NK-92 (cell line): ENCODE data around the gene ALOX12B.
"Not testable (repeated sequence)": the region's sequence is repeated elsewhere in the genome, so short reads cannot be mapped to it uniquely, and the experiment has no call there.

ENCODE experiments used
- DNase-seq: peaks from one replicate; lab custom pipeline; 2025; ENCODE audit not compliant: unreplicated experiment; lab: John Stamatoyannopoulos, UW

ALOX12B gene

DNA sequence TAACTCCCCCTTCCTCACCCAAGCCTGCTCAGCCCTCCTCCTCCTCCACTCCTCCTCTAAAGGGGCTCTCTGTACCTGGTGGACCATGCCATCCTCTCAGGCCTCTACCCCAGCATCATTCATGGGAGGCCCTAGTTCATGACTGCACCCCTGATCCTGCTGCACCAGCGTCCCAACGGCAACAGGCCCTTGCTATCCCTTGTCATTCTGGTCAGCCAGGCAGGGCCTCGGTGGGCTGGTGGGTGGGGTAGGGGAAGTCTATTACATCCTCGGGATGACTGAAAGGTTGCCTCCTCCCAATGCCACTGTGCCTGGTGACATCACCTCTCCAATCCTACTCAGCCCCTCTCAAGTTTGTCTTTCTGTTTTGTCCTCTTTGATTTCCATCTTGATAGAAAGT lies 19.7 kb downstream of the ALOX12B start:
- no peak for DNase-seq

DNA sequence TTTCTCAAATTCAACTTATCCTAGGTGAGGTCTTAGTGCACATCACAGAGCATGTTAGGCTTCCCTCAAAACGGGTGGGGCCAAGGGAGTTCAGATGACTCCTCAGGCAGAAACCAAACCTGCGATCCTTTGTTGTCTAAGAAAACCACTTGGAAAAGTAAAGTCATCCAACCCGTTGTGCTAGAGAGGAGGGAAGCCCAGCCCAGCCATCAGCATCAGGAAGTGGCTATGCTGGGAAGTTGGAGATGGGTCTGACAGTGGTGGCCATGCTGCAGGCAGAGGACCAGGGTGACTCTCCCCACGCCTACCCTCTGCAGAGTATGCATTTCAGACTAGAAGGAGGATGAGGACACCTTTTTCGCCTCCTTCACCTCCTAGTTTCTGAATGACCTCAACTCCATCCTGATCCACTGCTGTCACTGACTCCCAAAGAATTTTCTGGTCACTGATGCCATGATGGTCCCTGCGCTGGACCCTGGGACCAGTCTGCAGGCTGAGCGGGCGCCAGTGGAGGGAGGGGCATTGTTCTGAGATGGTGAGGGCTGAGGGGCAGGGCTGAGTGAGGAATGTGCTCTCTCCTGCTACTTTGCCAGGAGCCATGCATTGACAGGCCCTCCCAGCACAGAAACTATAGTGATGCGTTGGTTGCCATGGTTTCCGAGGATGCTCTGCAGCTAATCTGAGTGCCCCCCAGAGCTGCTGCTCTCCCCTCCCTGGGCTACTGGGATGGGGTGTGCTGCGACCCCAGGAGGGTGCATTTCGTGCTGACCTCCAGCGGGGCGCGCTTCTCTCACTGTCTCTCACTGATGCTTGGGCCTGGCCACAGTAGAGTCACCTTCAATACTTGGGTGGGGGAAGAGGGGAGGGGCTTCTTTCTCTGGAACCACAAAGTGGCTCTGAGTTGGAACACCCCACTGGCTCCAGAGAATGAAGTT lies 20.4 kb downstream of the ALOX12B start:
- DNase-seq, result no peak

DNA sequence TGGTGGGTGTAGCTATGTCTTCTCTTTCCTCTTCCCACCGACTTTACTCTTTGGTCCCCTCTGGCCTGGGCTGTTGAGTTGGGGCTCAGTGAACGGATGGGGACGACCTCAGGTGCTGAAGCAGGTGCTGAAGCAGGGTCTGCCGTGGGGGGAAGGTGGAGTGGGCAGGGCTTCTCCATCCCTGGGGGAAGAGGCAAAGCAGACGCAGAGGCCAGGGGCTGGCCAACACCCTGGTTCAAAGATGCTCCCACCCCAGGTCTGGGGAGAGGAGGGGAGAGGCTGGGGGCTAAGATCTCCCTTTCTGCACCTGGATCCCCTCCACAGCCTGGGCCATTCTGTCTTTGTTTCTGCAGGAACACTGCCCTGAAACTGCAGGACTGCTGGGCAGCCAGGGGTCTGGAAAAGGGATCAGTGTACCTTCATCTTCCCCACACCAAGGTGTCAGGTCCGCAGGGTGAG lies 22.9 kb downstream of the ALOX12B start:
- no peak for DNase-seq

DNA sequence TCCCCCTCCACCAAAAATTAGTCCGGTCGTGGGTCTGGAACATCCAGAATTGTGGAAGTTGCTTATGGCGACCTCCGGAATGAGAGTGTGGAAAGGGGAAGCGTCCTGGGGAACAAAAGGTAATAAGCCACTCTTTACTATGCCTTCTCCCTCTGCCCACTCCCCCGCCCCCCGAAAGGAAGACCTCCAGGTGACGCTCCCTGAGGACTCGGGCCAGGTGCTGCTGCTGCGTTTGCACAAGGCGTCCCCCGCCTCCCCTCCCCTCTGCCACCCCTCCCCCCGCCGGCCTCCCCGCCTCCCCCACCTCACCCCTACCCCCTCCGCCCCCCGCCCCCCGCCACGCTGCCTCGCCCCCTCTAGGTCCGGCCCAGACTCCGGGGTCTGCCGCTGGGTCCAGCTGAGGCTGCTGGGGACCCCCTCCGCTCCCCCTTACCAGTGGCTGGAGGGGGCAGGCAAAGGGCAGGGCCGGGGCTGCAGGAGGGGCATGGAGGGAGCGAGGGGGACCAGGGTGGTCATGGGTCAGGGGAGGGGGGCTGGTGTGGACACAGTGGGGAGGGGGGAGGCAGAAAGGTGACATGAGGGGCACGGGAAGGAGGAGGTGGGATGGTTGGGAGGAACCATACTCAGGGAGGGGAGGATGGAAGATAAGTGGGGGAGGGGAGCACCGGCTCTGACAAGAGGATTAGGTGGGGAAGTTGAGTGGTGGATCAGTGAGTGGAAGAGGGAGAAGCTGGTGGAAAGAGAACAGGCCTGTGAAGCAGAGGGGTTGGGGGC lies 23.6 kb downstream of the ALOX12B start:
- DNase-seq, result no peak

DNA sequence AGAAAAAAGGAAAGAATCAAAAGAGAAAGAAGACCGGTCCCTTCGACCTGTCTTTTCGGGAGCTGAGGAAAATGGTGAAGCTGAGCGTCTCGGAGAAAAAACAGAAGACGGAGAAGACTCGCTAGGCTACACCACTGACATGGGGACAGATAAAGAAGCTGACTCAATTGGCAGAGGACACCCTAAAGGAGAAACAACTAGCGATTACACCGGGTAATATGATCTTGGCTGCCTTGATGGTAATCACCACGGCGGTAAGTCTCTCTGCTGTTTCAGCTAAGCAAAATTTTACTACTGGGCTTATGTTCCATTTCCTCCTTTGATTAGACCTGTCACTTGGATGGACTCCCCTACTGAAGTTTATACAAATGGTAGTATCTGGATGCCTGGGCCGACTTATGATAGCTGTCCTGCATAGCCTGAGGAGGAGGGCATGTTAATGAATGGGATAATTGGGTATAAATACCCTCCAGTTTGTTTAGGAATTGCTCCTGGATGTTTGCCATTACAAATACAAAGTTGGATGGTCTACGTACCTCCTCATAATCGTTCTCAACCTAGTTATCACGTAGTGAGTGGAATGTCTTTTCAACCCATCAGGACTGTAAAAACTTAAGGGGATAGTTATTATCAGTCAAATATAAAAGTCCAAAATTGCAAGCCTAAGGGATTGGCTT lies 24.6 kb downstream of the ALOX12B start:
- DNase-seq, result no peak

DNA sequence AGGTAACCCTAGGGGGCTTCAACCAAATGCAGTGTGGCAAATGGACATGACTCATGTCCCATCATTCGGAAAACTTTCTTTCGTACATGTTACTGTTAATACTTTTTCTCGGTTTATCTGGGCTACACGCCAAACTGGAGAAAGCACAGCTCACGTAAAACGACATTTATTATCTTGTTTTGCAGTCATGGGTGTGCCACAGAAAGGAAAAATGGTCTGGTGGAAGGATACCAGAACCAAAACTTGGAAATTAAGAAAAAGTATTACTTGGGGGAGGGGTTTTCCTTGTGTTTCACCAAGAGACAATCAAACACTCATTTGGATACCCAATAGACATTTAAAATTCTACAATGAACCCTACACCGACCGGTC lies 25.1 kb downstream of the ALOX12B start:
- no peak for DNase-seq

DNA sequence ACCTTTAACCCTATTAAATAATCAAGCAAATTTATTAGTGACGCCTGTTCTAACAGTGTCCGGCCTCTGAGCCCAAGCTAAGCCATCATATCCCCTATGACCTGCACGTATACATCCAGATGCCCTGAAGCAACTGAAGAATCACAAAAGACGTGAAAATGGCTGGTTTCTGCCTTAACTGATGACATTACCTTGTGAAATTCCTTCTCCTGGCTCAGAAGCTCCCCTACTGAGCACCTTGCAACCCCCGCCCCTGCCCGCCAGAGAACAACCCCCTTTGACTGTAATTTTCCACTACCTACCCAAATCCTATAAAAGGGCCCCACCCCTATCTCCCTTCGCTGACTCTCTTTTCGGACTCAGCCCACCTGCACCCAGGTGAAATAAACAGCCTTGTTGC lies 25.7 kb downstream of the ALOX12B start:
- not testable (repeated sequence) for DNase-seq

DNA sequence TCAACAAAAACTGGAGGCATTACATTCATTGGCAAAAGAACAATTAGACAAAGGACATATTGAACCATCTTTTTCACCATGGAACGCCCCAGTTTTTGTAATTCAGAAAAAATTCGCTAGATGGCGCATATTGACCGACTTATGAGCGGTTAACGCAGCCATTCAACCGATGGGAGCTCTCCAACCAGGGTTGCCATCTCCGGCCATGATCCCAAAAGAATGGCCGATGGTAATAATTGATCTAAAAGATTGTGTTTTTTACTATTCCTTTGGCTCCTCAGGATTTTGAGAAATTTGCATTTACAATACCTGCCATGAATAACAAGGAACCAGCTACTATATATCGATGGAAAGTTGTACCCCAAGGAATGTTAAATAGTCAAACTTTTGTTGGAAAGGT lies 27.2 kb downstream of the ALOX12B start:
- DNase-seq, result no peak

DNA sequence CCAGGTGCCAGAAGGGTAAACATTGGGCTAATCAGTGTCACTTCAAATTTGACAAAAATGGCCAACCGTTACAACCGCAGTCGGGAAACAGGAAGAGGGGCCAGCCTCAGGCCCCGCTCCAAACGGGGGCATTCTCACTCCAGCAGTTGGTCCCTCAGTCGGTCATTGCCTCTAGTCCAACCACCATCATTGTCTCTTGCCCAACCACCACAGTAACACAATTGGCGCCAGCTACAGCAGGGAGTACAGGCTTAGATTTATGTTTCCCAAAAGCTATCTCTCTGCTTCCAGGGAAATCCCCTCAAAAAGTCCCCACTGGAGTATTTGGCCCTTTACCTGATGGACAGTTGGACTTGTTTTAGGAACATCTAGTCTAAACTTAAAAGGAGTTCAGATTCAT lies 28.4 kb downstream of the ALOX12B start:
- no peak for DNase-seq

DNA sequence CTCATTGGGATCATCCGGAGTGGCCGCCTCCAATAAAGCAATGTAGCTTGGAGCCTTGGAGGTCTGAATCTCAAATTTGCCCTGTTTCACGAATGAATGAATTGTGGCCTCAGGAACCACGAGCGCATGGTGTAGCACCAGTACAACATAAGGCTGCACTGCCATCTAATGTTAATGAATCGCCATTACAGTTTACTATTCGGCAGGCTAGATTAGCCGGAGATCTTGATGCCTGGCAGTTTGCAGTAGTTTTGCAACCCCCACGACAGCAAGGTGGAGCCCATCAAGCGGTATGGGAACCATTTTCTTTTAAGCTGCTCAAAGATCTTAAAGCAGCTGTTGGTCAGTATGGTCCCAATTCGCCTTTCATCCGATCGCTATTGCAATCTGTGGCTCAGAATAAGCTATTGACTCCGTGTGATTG lies 29.8 kb downstream of the ALOX12B start:
- DNase-seq, result no peak

DNA sequence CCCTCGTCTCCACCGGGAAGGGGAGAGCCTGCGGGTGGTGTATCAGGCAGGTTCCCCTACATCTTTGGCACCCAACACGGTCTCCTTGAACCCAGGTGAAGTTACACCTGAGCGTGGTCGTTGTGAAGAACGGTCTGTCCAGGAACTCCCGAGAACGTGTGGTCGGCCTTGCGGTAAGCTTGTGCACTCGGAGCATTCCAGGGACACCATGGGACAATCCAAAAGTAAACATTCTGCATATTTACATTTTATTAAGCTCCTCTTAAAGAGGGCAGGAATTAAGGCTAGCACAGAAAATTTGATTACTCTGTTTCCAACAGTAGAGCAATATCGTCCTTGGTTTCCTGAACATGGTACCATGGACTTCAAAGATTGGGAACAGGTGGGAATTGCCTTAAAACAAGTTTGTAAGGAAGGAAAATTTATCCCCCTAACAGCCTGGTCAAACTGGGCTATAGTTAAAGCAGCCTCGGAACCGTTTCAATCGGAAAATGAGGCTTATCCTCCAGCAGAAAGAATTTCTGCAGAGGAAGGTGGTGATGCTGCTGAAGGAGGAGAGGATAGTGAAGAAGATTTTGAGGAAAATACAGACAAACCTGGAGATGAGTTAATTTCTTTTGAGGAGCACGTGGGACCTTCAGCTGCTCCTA lies 30.4 kb downstream of the ALOX12B start:
- DNase-seq, result no peak

DNA sequence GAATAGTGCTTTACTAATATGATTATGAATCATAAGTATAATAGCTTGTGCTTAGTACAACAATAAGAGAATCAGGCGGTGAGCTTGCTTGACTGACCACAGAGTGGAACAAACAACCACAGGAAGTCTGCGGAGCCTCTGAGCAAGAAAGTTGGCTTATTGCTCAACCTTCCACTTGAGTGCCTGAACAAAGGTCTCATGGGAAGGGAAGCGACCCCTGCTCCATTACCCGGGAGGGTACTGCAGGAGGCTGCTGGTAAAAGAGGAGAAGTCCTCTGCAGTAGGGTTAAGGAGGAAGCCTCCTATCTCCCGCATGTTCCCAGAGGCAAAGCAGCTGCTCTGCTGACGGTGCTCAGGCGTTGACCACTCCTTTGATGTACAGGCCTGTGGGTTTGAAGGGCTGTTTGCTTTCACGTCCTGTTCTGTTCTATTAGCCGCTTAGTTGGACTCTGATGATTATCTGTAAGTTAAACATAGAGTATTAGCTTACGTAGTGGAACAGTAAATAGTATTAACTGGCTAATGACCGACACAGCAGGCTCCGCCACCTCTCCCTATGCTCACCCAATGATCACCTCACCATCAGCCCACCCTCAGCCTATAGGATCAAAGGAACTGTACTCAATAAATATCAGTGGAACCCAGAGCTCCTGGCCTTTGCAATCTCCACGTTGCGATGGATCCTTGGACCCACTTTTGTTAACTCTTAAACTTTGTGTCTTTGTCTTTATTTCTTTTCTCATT lies 31.1 kb downstream of the ALOX12B start:
- DNase-seq, result no peak

DNA sequence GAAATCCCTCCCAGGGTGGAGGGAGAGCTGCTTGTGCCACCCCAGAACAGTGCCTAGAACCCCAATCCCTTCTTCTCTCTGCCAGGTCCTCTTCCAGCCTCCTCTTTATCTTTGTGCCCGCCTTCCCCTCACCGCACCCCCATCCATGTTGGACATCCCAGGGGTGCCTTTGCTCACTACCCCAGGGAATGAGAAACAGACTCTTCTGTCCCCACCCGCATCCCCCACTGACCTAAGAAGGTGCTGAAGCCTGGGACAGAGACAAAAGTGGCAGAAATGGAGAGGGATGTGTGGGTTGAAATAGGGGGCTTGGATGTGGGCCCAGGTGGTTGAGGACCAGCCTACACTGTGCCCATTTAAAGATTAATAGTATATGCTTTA lies 31.7 kb downstream of the ALOX12B start:
- no peak for DNase-seq

DNA sequence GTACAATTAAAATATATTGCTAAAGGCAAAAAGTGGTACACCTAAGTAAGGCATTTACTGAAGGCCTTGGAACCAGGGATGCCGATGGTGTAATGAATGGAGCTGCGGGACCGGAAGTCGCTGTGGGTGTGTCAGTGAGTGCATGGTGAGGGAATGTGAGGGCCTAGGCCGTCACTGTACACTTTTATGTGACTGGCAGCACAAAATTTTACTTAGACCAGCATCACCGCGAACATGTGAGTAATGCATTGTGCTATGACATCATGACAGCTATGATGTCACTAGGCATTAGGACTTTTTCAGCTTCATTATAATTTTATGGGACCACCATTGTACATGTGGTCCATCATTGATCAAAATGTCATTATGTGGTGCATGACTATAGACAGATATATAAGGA lies 33.9 kb downstream of the ALOX12B start:
- no peak for DNase-seq

DNA sequence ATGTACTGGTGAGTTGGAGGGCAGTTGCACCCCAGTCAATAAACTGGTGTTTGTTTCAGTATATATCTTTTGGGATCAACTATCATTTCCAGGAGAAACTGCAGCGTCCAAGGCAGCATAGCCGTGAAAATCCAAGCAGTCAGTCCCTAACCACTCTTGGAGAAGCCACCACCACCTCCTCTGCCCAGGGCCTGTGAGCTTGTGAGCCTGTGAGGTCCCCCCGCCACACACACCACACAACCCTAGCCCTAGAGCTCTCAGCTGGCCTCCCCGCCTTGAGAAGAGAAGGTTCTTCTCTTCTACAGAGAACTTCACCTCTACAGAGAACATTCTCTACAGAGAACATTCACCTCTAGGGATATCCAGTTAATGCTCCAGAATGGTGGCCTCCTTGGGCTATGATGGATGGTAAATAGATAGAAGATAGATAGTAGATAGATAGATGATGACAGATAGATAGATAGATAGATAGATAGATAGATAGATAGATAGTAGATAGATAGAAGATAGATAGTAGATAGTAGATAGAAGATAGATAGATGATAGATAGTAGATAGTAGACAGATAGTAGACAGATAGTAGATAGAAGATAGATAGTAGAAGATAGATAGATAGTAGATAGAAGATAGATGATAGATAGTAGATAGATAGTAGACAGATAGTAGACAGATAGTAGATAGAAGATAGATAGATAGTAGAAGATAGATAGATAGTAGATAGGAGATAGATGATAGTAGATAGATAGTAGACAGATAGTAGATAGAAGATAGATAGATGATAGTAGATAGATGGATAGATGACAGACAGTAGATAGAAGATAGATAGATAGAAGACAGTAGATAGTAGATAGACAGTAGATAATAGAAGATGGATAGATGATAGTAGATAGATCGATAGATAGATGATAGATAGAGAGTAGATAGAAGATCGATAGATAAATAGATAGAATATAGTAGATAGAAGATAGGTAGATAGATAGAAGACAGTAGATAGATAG lies 35.0 kb downstream of the ALOX12B start:
- DNase-seq, result no peak

DNA sequence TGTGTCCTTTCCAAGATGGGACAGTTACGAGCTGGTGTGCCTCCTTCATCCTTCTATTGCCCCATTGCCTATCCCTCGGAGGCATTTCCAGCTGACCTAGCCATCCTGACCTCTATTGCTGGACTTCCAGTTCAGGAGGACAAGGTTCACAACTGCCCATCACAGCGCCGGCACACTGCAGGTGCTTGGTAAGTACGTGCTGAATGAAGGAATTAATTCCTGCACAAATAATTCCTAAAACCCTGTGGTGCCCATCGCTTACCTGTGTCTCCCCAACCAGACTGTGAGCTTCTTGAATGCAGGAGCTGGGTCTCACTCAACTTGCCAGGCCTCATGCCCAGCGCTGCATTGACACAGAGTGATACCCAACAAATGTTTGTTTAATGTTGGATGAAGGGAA lies 35.7 kb downstream of the ALOX12B start:
- no peak for DNase-seq

DNA sequence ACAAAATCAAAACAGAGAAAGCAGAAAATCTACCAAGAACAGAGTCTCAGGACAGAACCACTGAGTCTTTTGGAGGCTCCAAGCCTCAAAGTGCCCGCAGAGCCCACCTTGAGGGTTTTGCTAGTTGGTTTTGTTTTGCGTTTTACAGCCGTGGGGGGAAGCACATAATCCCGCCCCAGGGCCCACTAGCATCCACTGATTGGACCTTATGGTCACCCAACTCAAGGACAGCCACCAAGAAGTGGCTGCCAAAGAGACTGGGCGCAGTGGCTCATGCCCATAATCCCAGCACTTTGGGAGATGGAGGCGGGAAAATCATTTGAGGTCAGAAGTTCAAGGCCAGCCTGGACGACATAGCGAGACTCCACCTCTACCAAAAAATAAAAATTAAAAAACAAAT lies 38.8 kb downstream of the ALOX12B start:
- DNase-seq, result no peak

DNA sequence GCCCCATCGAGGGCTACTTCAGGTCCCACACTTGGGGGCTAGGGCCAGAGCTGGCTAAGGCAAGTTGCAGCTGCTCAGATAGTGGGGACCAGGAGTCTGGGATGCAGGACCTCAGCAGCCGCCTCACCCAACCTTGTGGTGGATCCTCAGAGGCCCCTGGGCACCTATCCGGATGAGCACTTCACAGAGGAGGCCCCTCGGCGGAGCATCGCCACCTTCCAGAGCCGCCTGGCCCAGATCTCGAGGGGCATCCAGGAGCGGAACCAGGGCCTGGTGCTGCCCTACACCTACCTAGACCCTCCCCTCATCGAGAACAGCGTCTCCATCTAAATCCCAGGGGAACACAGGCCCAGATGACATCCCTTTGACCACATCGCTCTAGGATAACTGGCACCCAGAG lies 39.3 kb downstream of the ALOX12B start:
- DNase-seq, result no peak

DNA sequence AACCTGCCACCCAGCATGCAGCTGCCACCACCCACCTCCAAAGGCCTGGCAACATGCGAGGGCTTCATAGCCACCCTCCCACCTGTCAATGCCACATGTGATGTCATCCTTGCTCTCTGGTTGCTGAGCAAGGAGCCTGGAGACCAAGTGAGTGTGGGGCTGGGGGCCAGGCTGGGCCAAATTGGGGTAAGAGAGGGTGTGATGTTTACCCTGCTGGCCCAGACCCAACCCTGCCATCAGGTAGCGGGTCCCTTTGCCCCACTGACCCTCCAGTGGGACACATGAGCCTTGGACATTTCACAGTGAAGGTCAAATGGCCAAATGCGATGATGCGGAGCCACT lies 39.8 kb downstream of the ALOX12B start:
- DNase-seq, result no peak
